Coronary artery (tissue), 2 donors: Measurements from ENCODE around the gene ATF7.

ENCODE experiments used
- DNase-seq: peaks from one replicate; pipeline ENCODE4 v3.0.0-alpha.2; 2017; ENCODE audit warnings: low spot score
- H3K27ac ChIP-seq, 2 donors: fragments of 200-600 bp; sonication (generic); one replicate each; pipeline ENCODE4 v1.5.1; 2016 to 2019
- H3K4me3 ChIP-seq: fragments of 200-600 bp; sonication (generic); 2 replicates; pipeline ENCODE4 v1.5.1; 2016; ENCODE audit warnings: mild to moderate bottlenecking, moderate library complexity
- TF ChIP-seq, protein P1 (sequence below): fragments of 200-600 bp; sonication (generic); IDR thresholded peaks from one replicate; pipeline ENCODE4 v1.5.1; 2019; ENCODE audit warnings: antibody characterized with exemption

Gene ATF7

DNA sequence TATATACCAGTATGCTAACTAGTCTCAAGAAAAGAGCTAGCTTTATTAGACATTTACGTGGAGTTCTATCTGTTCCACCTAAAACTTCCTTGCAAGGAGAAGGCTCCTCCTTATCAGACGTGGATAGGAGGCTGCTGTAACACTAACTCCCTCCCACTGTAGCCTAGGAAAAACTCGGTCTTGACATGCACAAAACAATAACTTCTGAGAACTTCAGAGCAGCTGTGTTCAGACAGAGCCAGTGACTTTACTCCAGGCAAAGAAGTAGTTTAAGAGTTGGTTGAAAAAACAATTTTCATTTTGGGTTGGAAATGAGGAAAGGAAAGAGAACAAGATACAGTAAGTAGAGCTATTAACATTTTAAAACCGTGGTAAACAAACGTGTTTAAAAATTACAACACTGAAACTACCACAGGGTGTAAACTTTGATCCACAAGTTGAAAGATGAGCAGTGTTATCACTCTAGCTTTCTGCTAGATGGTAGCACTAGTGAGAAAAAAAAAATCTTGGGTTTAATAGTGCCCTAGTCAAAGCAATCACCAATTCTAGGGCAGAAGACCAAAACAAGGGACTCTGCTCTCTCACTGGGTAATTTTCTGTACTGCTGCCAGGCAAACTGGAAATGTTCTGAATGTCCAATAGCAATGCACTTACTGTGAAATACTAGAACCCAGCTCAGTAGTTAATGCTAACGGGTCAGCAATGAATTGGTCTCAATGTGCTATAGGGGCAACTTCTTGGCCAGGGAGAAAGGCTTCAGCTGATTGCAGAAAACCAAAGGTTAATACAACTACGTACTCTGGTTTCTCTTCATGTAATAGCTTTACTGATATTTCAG is 2.4 kb downstream of the ATF7 start:
- TF ChIP-seq, protein P1, sequence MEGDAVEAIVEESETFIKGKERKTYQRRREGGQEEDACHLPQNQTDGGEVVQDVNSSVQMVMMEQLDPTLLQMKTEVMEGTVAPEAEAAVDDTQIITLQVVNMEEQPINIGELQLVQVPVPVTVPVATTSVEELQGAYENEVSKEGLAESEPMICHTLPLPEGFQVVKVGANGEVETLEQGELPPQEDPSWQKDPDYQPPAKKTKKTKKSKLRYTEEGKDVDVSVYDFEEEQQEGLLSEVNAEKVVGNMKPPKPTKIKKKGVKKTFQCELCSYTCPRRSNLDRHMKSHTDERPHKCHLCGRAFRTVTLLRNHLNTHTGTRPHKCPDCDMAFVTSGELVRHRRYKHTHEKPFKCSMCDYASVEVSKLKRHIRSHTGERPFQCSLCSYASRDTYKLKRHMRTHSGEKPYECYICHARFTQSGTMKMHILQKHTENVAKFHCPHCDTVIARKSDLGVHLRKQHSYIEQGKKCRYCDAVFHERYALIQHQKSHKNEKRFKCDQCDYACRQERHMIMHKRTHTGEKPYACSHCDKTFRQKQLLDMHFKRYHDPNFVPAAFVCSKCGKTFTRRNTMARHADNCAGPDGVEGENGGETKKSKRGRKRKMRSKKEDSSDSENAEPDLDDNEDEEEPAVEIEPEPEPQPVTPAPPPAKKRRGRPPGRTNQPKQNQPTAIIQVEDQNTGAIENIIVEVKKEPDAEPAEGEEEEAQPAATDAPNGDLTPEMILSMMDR, result no peak
- no peak for DNase-seq
- Histone ChIP-seq H3K4me3 (peak overlapping the region; percentile 73), H3K27ac (peak overlapping the region; percentile 73 to 92)

- peak overlapping the region; percentile 30 to 92 for H3K27ac ChIP-seq
- H3K4me3 ChIP-seq, result peak overlapping the region; percentile 73
- no peak for DNase-seq
- TF ChIP-seq, protein P1, result no peak
Measured at GRCh38 chr12:53622724-53623123, 3.5 kb downstream of the ATF7 start.

- peak overlapping the region; percentile 61 for H3K4me3 ChIP-seq
- peak overlapping the region; percentile 74 for H3K27ac ChIP-seq
- TF ChIP-seq, protein P1, result no peak
- no peak for DNase-seq
Measured at GRCh38 chr12:53618275-53618674, 7.9 kb downstream of the ATF7 start.

- DNase-seq, result no peak
- Histone ChIP-seq H3K4me3 (peak overlapping the region; percentile 61), H3K27ac (peak overlapping the region; percentile 74)
- TF ChIP-seq, protein P1, result no peak
Measured at GRCh38 chr12:53617700-53618099, 8.5 kb downstream of the ATF7 start.

DNA sequence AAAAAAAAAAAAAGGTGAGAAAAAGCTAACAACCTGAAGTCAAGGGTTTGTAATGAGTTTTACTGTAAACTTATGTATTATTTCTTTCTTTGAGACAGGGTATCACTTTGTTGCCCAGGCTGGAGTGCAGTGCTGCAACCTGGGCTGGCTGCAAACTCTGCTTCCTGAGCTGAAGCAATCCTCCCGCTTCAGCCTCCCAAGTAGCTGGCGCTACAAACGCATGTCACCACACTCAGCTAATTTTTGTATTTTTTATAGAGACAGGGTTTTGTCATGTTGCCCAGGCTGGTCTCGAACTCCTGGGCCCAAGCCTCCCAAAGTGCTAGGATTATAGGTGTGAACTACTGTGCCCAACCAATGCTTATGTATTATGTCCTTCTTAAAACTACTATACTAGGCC is 9.2 kb downstream of the ATF7 start:
- no peak for DNase-seq
- Histone ChIP-seq H3K4me3 (no peak overlapping the region), H3K27ac (peak overlapping the region; percentile 64 to 74)
- TF ChIP-seq, protein P1, result no peak

- TF ChIP-seq, protein P1, result no peak
- H3K27ac ChIP-seq, result no peak overlapping the region
- no peak for DNase-seq
- no peak overlapping the region for H3K4me3 ChIP-seq
Measured at GRCh38 chr12:53613821-53614220, 12.4 kb downstream of the ATF7 start.

DNA sequence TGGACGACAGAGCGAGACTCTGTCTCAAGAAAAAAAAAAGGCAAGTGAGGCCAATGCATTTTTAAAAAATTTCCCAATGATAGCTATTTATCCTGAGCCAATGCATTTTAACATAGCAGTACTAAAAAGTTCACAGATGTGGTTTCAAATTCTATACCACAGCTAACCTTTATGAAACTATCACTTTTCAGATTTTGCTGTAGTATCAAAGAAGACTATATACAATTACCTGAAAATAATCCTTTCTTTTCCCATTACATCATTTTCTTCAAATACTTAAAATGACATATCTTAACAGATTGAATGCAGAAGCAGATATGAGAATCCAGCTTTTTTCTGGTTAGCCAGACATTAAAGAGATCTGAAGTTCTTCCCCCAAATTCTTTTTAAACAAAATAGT is 13.2 kb downstream of the ATF7 start:
- Histone ChIP-seq H3K4me3 (no peak overlapping the region), H3K27ac (no peak overlapping the region)
- TF ChIP-seq, protein P1, result no peak
- no peak for DNase-seq
